Body of pancreas (tissue), 4 donors: ENCODE data around the gene ATXN7L2. TPM values are rescaled to one million over a fixed set of nuclear protein-coding genes. Genes with fewer than 3 reads are reported as not detected.

Experiments used
- ATAC-seq: fragments of 150-250 bp; one replicate; pipeline ENCODE4 v1.9.1; 2016
- DNase-seq, 4 donors: peaks; one replicate each; pipeline ENCODE4 v3.0.0-alpha.2; 2019
- H3K27ac ChIP-seq, 4 donors: fragments of 200-600 bp; sonication (generic); 1 replicate in 3 of 4; 2 replicates in 1 of 4; pipeline versions ENCODE4 v1.5.1 to v1.6.1; 2016 to 2019; ENCODE audit warnings: mild to moderate bottlenecking in 1 of 4, mixed read lengths in 1 of 4, moderate library complexity in 1 of 4
- H3K27me3 ChIP-seq, 2 donors: fragments of 200-600 bp; sonication (generic); one replicate each; pipeline ENCODE4 v1.6.0; 2016; ENCODE audit warnings: mild to moderate bottlenecking in 1 of 2
- H3K36me3 ChIP-seq, 2 donors: fragments of 200-600 bp; sonication (generic); replicated peaks in 1 of 2; 2 replicates each; pipeline ENCODE4 v1.5.1; 2016; ENCODE audit warnings: low read depth in 2 of 2; ENCODE audit not compliant: insufficient read depth in 1 of 2
- H3K4me1 ChIP-seq: fragments of 200-600 bp; sonication (generic); one replicate; pipeline ENCODE4 v1.6.0; 2016
- H3K4me3 ChIP-seq, 2 donors: fragments of 200-600 bp; sonication (generic); 1 replicate in 1 of 2; 2 replicates in 1 of 2; pipeline ENCODE4 v1.5.1; 2016 to 2019
- H3K9me3 ChIP-seq, 3 donors: fragments of 200-600 bp; sonication (generic); 1 replicate in 2 of 3; 2 replicates in 1 of 3; pipeline ENCODE4 v1.5.1; 2016
- CTCF ChIP-seq, 7 experiments: fragments of 450-650 bp in 4 of 7; fragments of 200-600 bp in 3 of 7; sonication (generic) in 3 of 7; IDR thresholded peaks; one replicate each; pipeline ENCODE4 v1.5.1; 2016 to 2019; ENCODE audit warnings: antibody characterized with exemption in 7 of 7
- POLR2A ChIP-seq, 3 donors: fragments of 450-650 bp; IDR thresholded peaks; one replicate each; pipeline ENCODE4 v1.6.1; 2016; ENCODE audit warnings: antibody characterized with exemption in 3 of 3, mild to moderate bottlenecking in 2 of 3
- WGBS, 2 donors: methylation state at CpG; one replicate each; pipeline ENCODE4 v1.1.5; 2017; 5-methylcytosine and 5-hydroxymethylcytosine counted together
- intact Hi-C: fragments of 100-400 bp; cut with DNase I; formaldehyde crosslinking; loops from one replicate; pipeline ENCODE4 v1.15.1; 2023
- total RNA-seq, 2 donors: library from RNA; depleted of rRNA; stranded (reverse); fragments of >200 nt; gene quantifications; one replicate each; pipeline ENCODE4 v1.1.0, GENCODE V29; 2016

The ATXN7L2 gene
- total RNA-seq, 2 donors from 2014 or later: 2.6 to 5.9 TPM

GRCh38 chr1:109517337-109517736 is 33.6 kb downstream of the ATXN7L2 start:
- ATAC-seq (no peak), DNase-seq (no peak)
- Histone ChIP-seq H3K27me3 (no peaks in the 10 kb centered on the region), H3K4me1 (no peaks in the 10 kb centered on the region), H3K4me3 (no peak overlapping the region), H3K36me3 (no peaks in the 10 kb centered on the region), H3K27ac (no peak overlapping the region), H3K9me3 (no peaks in the 10 kb centered on the region)
- intact Hi-C loops: no loop called here
- TF ChIP-seq POLR2A (IDR thresholded peaks at IDR 0.05): no peak
- TF ChIP-seq CTCF (IDR thresholded peaks at IDR 0.05): no peak
- WGBS, 2 donors: 66 to 83% methylated on average over 5 of the region's 5 CpGs

DNA sequence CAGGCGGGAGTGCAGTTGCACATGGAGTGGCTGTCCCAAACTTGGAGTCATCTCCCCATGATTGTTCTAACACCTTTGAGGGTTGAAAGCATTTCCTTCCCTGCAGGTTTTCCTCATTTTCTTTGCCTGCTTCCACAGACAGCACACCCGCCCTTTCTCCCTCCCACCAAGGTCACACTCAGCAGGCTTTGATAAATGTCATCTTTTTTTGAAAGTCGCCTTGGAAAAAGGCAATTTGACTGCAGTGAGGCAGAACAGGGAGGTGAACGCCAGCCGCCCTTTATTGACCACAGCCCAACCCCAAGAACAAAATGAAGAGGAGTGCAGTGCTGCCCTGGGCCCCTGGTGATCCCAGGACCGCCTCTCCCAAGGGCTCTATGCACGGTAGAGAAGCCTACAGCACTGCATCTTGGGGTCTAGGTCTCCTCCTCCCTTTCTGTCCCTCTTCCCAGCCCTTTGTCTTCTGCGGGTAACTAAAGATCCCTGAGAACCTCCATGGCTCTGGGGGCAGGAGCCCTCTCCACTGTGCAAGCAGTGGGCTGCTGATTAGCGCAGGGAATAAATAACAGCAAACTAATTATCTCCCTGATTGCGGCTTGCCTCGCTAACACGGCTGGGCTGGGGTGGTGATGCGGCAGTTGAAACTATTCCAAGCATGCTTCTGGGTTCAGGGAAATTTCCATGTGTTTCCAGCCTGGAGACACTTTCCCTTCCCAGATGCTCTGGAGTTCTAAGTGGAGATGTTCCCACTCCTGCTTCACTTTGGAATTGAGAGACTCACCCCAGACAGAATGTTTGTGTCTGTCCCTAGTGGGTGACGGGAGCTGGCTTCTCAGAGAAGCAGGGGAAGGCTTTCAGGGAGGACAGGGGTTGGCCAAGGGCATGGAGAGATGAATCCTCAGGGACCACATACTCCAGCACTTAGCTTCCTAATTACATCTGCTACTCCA is 37.6 kb downstream of the ATXN7L2 start:
- no peak for ATAC-seq
- intact Hi-C loops: no loop called here
- TF ChIP-seq CTCF (IDR thresholded peaks at IDR 0.05): no peak
- no peak for TF ChIP-seq POLR2A (IDR thresholded peaks at IDR 0.05)
- H3K9me3 ChIP-seq: no peaks in the 10 kb centered on the region
- no peaks in the 10 kb centered on the region for H3K4me1 ChIP-seq
- no peak overlapping the region for H3K4me3 ChIP-seq
- H3K36me3 ChIP-seq: no peaks in the 10 kb centered on the region
- WGBS, 2 donors: 27 to 41% methylated on average over 14 of the region's 14 CpGs
- DNase-seq: no peak
- no peaks in the 10 kb centered on the region for H3K27me3 ChIP-seq
- H3K27ac ChIP-seq: no peak overlapping the region

- no peak overlapping the region for H3K4me3 ChIP-seq
- no peaks in the 10 kb centered on the region for H3K9me3 ChIP-seq
- no peaks in the 10 kb centered on the region for H3K36me3 ChIP-seq
- intact Hi-C loops: no loop called here
- H3K27me3 ChIP-seq: no peaks in the 10 kb centered on the region
- no peaks in the 10 kb centered on the region for H3K4me1 ChIP-seq
- no peak overlapping the region for H3K27ac ChIP-seq
- DNase-seq (no peak), ATAC-seq (no peak)
- WGBS, 2 donors: 81 to 82% methylated on average over 7 of the region's 7 CpGs
- TF ChIP-seq POLR2A (IDR thresholded peaks at IDR 0.05) (no peak), CTCF (IDR thresholded peaks at IDR 0.05) (no peak)
Observed at GRCh38 chr1:109522026-109522425, 38.3 kb downstream of the ATXN7L2 start.

DNA sequence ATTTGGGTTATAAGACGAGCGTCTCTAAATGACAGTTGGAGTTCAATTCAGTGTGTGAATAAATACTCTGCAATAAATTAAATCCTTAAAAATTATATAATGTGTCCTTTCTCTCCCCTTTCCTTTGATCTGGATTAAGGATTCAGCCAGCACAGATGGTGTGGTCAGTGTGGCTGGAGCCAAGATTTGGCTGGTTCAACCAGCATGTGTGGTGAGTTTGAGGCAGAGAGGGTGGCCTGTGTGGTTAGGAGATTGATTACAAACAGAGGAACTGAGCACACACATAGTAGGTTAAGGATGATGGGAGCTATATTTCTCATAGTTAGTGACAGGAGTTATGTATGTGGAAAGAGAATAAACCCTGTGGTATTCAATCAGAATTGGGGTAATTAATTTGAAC is 40.0 kb downstream of the ATXN7L2 start:
- ATAC-seq: no peak
- no peak for DNase-seq
- intact Hi-C loops: no loop called here
- WGBS, 2 donors: 76 to 88% methylated on average over 2 of the region's 2 CpGs
- no peaks in the 10 kb centered on the region for H3K9me3 ChIP-seq
- H3K4me3 ChIP-seq: no peak overlapping the region
- TF ChIP-seq CTCF (IDR thresholded peaks at IDR 0.05) (no peak), POLR2A (IDR thresholded peaks at IDR 0.05) (no peak)
- no peaks in the 10 kb centered on the region for H3K4me1 ChIP-seq
- no peaks in the 10 kb centered on the region for H3K27me3 ChIP-seq
- H3K27ac ChIP-seq: no peak overlapping the region
- no peaks in the 10 kb centered on the region for H3K36me3 ChIP-seq
